Measurements from ENCODE around the gene MED31.
A peak's percentile ranks its signal among the peaks of the same experiment; 100 is the strongest.

MED31 gene

GRCh38 chr17:6677946-6678345 is 26.5 kb upstream of the MED31 start:
- H3K4me3 ChIP-seq (ENCODE audit: low read length) = no peak overlapping the region
- no peak for DNase-seq (ENCODE audit: low read depth)
- no peak for TF ChIP-seq CTCF (conservative IDR thresholded peaks at IDR 0.05; ENCODE audit: low read length)

GRCh38 chr17:6677158-6677831 is 25.9 kb upstream of the MED31 start:
- TF ChIP-seq CTCF (conservative IDR thresholded peaks at IDR 0.05; ENCODE audit: low read length) = no peak
- peak; percentile 48 for DNase-seq (ENCODE audit: low read depth)
- H3K4me3 ChIP-seq (ENCODE audit: low read length) = no peak overlapping the region

- no peak for TF ChIP-seq CTCF (conservative IDR thresholded peaks at IDR 0.05; ENCODE audit: low read length)
- no peak for DNase-seq (ENCODE audit: low read depth)
- no peak overlapping the region for H3K4me3 ChIP-seq (ENCODE audit: low read length)
These were observed 25.4 kb upstream of the MED31 start for GRCh38 chr17:6676802-6677157.

- no peak overlapping the region for H3K4me3 ChIP-seq (ENCODE audit: low read length)
- DNase-seq (ENCODE audit: low read depth) = no peak
- no peak for TF ChIP-seq CTCF (conservative IDR thresholded peaks at IDR 0.05; ENCODE audit: low read length)
These were observed 23.9 kb upstream of the MED31 start for GRCh38 chr17:6675201-6675825.

- no peak for TF ChIP-seq CTCF (conservative IDR thresholded peaks at IDR 0.05; ENCODE audit: low read length)
- H3K4me3 ChIP-seq (ENCODE audit: low read length) = no peak overlapping the region
- DNase-seq (ENCODE audit: low read depth) = no peak
These were observed 23.2 kb upstream of the MED31 start for GRCh38 chr17:6674586-6674985.

GRCh38 chr17:6671431-6671830 is 20.0 kb upstream of the MED31 start:
- DNase-seq (ENCODE audit: low read depth) = no peak
- no peak overlapping the region for H3K4me3 ChIP-seq (ENCODE audit: low read length)
- no peak for TF ChIP-seq CTCF (conservative IDR thresholded peaks at IDR 0.05; ENCODE audit: low read length)

- TF ChIP-seq CTCF (conservative IDR thresholded peaks at IDR 0.05; ENCODE audit: low read length) = no peak
- no peak overlapping the region for H3K4me3 ChIP-seq (ENCODE audit: low read length)
- no peak for DNase-seq (ENCODE audit: low read depth)
These were observed 19.6 kb upstream of the MED31 start for GRCh38 chr17:6670999-6671398.

All from AG10803 (cell line).